Measurements from ENCODE around the gene CEBPZ. TPM values are rescaled to one million over a fixed set of nuclear protein-coding genes. Genes with fewer than 3 reads are reported as not detected.
"Not testable (repeated sequence)": the region's sequence is repeated elsewhere in the genome, so short reads cannot be mapped to it uniquely, and the experiment has no call there.

CEBPZ gene
- total RNA-seq, 2 donors from 2014 or later: 52.6 to 67.7 TPM

DNA sequence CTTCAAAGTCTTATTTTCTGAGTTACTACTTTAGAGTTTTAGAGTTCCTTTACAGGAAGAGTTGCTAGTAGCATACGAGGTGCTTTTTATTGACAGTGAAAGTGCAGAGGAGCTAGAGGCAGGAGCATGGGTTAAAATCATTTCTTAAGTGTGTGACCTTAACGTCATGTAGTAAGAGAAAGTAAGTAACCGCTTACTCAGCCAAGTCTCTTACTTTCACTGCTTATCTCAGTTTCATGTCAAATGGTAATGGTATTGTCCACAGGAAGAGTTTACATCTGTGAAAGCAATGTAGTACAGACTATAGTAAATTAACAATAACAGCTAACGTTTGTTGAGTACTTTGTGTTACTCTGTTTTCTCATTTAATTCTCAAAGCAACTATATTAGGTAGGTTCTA lies 12.6 kb upstream of the CEBPZ start:
- Mint-ChIP-seq H3K9me3 (peaks cover 0 to 2% of the 10 kb centered on the region in 2 donors), H3K27me3 (ENCODE audit: low read depth) (no peaks in the 10 kb centered on the region), H3K4me1 (ENCODE audit: low read depth) (peaks cover 48% of the 10 kb centered on the region), H3K4me3 (peak overlapping the region in 1 of 2 donors; percentile 53), H3K27ac (peak overlapping the region; percentile 69), H3K36me3 (ENCODE audit: insufficient read depth in 2 of 2) (peaks cover 5 to 38% of the 10 kb centered on the region in 2 donors)
- peak; percentile 3 to 20 for DNase-seq
- peak; percentile 98 for ATAC-seq (replicated peaks in 1 of 2)

DNA sequence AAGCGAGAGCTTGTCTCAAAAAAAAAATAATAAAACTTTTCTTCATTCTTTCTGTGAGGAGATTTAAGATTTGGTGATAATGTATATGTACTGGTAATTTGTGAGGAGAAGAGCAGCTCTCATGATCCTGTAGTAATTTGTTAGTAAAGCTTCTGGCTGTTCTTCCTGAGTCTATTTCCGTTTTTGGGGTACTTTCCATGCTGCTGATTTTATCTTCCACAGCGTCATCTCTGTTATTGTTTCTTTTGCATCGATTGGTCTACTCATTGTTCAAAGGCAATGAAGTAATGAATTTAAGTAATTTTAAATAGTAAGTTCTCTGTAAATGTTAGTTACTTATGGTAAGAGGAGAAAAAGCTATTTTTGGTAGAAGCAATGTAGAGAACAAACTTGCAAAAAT lies 12.0 kb upstream of the CEBPZ start:
- peak overlapping the region; percentile 69 for H3K27ac Mint-ChIP-seq
- H3K27me3 Mint-ChIP-seq (ENCODE audit: low read depth): no peaks in the 10 kb centered on the region
- H3K4me1 Mint-ChIP-seq (ENCODE audit: low read depth): peaks cover 48% of the 10 kb centered on the region
- H3K36me3 Mint-ChIP-seq (ENCODE audit: insufficient read depth in 2 of 2): peaks cover 5 to 41% of the 10 kb centered on the region in 2 donors
- peaks cover 0 to 2% of the 10 kb centered on the region in 2 donors for H3K9me3 Mint-ChIP-seq
- ATAC-seq (replicated peaks in 1 of 2) (peak; percentile 51 to 56), DNase-seq (no peak)
- H3K4me3 Mint-ChIP-seq: peak overlapping the region; percentile 35 to 53

DNA sequence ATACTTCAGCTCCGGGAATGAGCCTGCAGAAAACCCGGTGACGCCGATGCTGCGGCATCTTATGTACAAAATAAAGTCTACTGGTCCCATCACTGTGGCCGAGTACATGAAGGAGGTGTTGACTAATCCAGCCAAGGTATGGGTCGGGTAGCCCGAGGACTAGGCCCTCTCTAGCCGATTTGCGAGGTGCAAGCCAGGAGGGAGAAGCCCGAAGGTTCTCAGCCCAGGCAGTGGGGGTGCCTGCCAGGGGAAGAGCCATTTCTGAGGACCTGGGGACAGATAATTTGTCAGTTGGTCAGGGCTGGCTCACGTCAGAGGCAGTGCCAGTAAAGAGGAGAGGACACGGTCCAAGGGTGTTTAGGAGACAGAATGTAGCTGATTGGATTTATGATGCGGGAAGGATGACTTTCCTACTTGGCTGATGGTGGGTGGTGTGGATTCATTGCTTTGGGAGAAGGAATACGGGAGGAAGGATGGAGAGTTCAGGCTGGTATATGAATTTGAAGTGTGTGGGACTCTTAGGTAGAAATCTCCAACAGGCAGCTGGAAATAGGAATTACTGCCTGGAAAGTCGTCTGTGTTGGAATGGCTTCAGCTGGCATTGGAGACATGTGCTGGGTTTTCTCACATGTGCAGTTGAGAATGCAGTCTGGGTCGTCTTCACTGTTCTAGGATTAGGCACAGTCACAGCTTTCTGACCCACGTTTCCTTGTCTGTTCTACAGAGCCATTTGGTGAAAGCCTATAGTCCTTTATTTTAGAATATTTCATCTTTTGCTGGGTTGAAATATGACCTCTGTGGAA lies 936 bp upstream of the CEBPZ start:
- DNase-seq: peak in 1 of 2 donors; percentile 10
- H3K27ac Mint-ChIP-seq: no peak overlapping the region
- peaks cover 15% of the 10 kb centered on the region for H3K4me1 Mint-ChIP-seq (ENCODE audit: low read depth)
- H3K9me3 Mint-ChIP-seq: peaks cover 0 to 2% of the 10 kb centered on the region in 2 donors
- no peaks in the 10 kb centered on the region for H3K27me3 Mint-ChIP-seq (ENCODE audit: low read depth)
- peak; percentile 13 to 17 for ATAC-seq (replicated peaks in 1 of 2)
- H3K36me3 Mint-ChIP-seq (ENCODE audit: insufficient read depth in 2 of 2): peaks cover 8 to 31% of the 10 kb centered on the region in 2 donors
- H3K4me3 Mint-ChIP-seq: no peak overlapping the region

DNA sequence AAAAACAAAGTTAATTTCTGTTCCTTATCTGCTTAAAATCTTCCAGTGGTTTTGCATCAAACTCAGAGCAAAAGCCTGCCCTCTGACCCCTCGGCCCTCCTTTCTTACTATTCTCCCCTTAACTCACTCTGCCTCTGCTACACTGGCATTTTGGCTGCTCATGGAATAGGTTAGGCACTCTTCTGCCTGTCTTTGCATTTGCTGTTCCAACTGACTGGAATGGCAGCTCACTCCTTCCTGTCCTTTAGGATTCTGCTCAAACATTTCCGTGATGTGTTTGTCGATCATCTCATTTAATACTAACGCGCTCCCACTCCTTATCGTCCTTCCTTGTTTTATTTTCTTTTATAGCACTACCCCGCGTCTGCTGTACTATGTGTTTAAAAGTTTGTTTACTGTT lies 815 bp downstream of the CEBPZ start:
- H3K36me3 Mint-ChIP-seq (ENCODE audit: insufficient read depth in 2 of 2): peaks cover 7 to 21% of the 10 kb centered on the region in 2 donors
- no peaks in the 10 kb centered on the region for H3K27me3 Mint-ChIP-seq (ENCODE audit: low read depth)
- ATAC-seq (replicated peaks in 1 of 2): no peak
- peaks cover 15% of the 10 kb centered on the region for H3K4me1 Mint-ChIP-seq (ENCODE audit: low read depth)
- DNase-seq: no peak
- no peaks in the 10 kb centered on the region for H3K9me3 Mint-ChIP-seq
- H3K27ac Mint-ChIP-seq: no peak overlapping the region
- no peak overlapping the region for H3K4me3 Mint-ChIP-seq

DNA sequence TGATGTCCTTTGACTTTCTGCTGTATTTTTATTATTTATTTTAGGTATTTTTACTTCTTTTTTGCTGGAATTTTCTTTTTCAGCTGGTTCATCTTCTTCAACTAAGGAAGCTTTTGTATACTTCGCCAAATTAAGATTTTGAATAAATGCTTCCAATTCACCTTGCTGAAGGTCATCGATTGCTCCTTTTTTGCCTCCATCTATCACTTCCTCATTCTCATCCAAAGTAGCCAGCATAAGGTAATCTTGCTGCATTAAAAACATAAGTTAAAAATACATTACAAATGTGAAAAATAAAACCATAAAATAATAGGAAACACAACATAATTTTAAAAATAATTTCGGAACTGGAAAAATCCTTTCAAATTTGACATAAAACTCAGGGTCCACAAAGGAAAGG lies 2.6 kb downstream of the CEBPZ start:
- Mint-ChIP-seq H3K4me3 (no peak overlapping the region), H3K27ac (peak overlapping the region; percentile 66), H3K36me3 (ENCODE audit: insufficient read depth in 2 of 2) (peaks cover 5 to 18% of the 10 kb centered on the region in 2 donors), H3K9me3 (no peaks in the 10 kb centered on the region), H3K4me1 (ENCODE audit: low read depth) (peaks cover 15% of the 10 kb centered on the region), H3K27me3 (ENCODE audit: low read depth) (no peaks in the 10 kb centered on the region)
- DNase-seq (no peak), ATAC-seq (replicated peaks in 1 of 2) (no peak)

DNA sequence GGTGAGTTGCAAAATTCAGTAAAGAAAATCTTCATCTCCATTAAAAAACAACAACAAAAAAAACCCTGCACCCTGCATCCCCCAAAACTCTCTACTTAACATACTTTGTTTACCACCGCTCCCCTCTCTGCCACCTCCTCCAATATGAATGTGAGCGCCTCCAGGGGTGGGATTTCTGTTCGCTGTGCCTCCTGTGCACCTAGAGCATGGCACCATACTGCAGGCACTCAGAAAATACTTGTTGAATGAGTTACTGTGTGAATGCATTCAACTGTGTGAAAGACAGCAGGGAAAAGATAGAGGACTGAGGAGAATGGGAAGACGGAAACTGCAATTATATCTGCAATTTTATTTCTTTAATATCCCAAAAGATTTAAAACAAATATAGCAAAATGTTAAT lies 4.5 kb downstream of the CEBPZ start:
- H3K4me1 Mint-ChIP-seq (ENCODE audit: low read depth): peaks cover 31% of the 10 kb centered on the region
- peak overlapping the region; percentile 35 to 50 for H3K4me3 Mint-ChIP-seq
- no peaks in the 10 kb centered on the region for H3K9me3 Mint-ChIP-seq
- no peak overlapping the region for H3K27ac Mint-ChIP-seq
- H3K36me3 Mint-ChIP-seq (ENCODE audit: insufficient read depth in 2 of 2): peaks cover 7 to 24% of the 10 kb centered on the region in 2 donors
- DNase-seq (no peak), ATAC-seq (replicated peaks in 1 of 2) (no peak)
- H3K27me3 Mint-ChIP-seq (ENCODE audit: low read depth): no peaks in the 10 kb centered on the region

DNA sequence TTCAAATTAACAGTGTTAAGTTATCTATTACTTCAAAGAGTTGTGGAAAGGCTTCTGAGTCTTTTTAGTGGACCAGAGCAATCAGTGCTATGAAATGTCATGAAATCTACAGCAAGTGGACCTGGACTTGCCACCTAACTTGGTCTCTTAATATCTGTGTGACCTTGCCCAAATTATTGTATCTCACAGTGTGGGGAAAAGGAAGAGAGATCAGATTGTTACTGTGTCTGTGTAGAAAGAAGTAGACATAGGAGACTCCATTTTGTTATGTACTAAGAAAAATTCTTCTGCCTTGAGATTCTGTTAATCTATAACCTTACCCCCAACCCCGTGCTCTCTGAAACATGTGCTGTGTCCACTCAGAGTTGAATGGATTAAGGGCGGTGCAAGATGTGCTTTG lies 6.3 kb downstream of the CEBPZ start:
- H3K27me3 Mint-ChIP-seq (ENCODE audit: low read depth); H3K9me3 Mint-ChIP-seq; DNase-seq; ATAC-seq (replicated peaks in 1 of 2): not testable (repeated sequence)
- H3K27ac Mint-ChIP-seq: peak overlapping the region; percentile 8
- peak overlapping the region; percentile 16 to 27 for H3K4me3 Mint-ChIP-seq
- peaks cover 47% of the 10 kb centered on the region for H3K4me1 Mint-ChIP-seq (ENCODE audit: low read depth)
- peaks cover 9 to 38% of the 10 kb centered on the region in 2 donors for H3K36me3 Mint-ChIP-seq (ENCODE audit: insufficient read depth in 2 of 2)

DNA sequence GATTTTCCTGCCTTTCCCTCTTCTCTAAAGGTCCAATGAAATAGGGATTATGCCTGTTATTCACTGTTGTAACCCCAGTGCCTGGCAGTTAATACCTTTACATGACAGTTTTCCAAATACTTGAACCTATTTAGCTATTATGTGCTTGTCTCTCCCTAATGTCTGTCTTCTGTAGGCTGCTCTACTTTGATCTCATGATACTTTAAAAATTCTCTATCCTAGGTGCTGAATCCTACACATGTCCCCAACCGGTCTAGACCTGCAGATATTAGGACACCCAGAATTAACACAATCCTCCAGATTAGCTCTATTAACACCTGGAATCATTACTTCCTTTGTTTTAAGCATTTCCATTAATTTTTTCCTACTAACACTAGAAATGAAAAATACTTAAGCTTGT lies 7.3 kb downstream of the CEBPZ start:
- peaks cover 9 to 35% of the 10 kb centered on the region in 2 donors for H3K36me3 Mint-ChIP-seq (ENCODE audit: insufficient read depth in 2 of 2)
- no peak for ATAC-seq (replicated peaks in 1 of 2)
- peak overlapping the region in 1 of 2 donors; percentile 2 for H3K4me3 Mint-ChIP-seq
- no peaks in the 10 kb centered on the region for H3K27me3 Mint-ChIP-seq (ENCODE audit: low read depth)
- DNase-seq: no peak
- H3K27ac Mint-ChIP-seq: no peak overlapping the region
- no peaks in the 10 kb centered on the region for H3K9me3 Mint-ChIP-seq
- H3K4me1 Mint-ChIP-seq (ENCODE audit: low read depth): peaks cover 47% of the 10 kb centered on the region

DNA sequence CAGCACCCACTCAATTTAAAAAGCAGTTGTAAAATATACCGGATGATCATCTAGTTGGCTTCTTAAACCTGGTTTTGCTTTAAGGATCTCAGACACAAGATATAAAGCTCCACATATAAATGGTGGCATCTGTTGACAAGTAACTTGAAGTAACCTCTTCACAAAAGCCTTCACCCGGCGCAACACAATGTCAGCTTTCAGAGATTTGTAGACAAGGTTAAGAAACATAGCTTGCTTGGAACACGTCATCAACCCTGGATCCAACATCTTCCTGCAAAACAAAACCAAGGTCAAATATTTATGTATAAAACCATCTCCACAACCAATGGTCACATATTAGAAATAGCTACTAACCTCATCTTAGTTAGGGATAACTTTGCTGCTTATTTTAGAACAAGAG lies 8.3 kb downstream of the CEBPZ start:
- no peaks in the 10 kb centered on the region for H3K9me3 Mint-ChIP-seq
- ATAC-seq (replicated peaks in 1 of 2) (no peak), DNase-seq (no peak)
- peak overlapping the region in 1 of 2 donors; percentile 43 for H3K4me3 Mint-ChIP-seq
- peaks cover 47% of the 10 kb centered on the region for H3K4me1 Mint-ChIP-seq (ENCODE audit: low read depth)
- H3K36me3 Mint-ChIP-seq (ENCODE audit: insufficient read depth in 2 of 2): peaks cover 9 to 29% of the 10 kb centered on the region in 2 donors
- peak overlapping the region; percentile 75 for H3K27ac Mint-ChIP-seq
- H3K27me3 Mint-ChIP-seq (ENCODE audit: low read depth): no peaks in the 10 kb centered on the region

DNA sequence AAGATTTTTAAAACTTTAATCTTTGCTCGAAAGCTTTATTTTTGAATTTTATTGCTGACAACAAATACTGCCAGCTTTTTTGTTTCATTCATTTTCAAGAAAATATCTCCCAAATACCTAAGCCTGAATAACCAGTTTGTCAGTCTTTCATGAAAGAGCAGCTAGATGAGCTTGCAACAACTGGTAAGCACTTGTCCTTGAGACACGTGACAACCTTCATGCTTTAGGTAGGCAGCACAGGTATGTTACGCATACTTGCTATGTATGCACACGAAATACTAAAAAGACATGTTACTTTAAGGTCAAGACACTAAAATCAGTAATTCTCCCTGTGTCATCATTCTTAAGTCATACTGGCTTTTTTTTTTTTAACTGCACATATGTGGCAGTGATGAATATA lies 12.3 kb downstream of the CEBPZ start:
- DNase-seq: no peak
- H3K4me1 Mint-ChIP-seq (ENCODE audit: low read depth): peaks cover 34% of the 10 kb centered on the region
- H3K36me3 Mint-ChIP-seq (ENCODE audit: insufficient read depth in 2 of 2): peaks cover 4 to 29% of the 10 kb centered on the region in 2 donors
- no peak overlapping the region for H3K4me3 Mint-ChIP-seq
- H3K27me3 Mint-ChIP-seq (ENCODE audit: low read depth): no peaks in the 10 kb centered on the region
- no peaks in the 10 kb centered on the region for H3K9me3 Mint-ChIP-seq
- H3K27ac Mint-ChIP-seq: no peak overlapping the region
- ATAC-seq (replicated peaks in 1 of 2): no peak

DNA sequence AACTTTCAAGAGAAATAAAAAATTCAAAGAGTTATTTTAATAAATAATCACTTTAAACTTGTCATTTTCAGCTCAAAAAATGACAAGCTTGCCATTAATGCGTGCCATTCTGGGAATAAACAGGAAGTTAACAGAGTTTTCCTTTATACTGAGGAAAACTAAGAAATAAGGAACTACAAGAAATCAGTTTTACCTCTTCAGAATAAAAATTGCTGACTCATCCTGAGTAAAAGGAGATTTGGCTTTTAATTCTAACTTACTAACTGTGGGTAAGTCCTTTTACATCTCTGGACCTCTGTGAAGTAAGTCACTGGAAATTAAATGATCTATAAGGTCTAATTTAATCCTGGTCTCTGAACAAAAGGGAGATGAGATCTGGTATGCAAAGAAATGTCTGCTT lies 16.1 kb downstream of the CEBPZ start:
- DNase-seq (no peak), ATAC-seq (replicated peaks in 1 of 2) (no peak)
- Mint-ChIP-seq H3K27me3 (ENCODE audit: low read depth) (no peaks in the 10 kb centered on the region), H3K27ac (peak overlapping the region; percentile 86), H3K4me1 (ENCODE audit: low read depth) (no peaks in the 10 kb centered on the region), H3K4me3 (no peak overlapping the region), H3K9me3 (no peaks in the 10 kb centered on the region), H3K36me3 (ENCODE audit: insufficient read depth in 2 of 2) (peaks cover 8 to 35% of the 10 kb centered on the region in 2 donors)

DNA sequence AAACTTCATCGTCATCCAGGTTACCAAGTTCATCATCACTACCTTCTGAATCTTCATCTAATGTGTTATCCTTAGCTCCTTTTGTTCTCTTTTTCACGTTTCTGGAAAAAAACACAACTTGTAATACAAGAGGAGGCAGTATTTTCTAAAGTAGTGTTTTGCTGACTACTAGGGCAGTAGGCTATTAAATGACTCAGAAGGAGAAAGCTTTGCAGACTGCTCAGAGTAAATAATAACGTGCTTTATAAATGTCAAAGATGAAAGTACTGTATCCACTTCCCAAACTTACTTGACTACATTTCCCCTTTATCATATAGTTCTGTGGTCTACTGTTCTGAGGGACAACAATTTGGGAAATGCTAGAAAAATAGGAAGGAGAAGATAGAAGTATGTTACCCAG lies 19.5 kb downstream of the CEBPZ start:
- ATAC-seq (replicated peaks in 1 of 2) (no peak), DNase-seq (no peak)
- Mint-ChIP-seq H3K27ac (no peak overlapping the region), H3K27me3 (ENCODE audit: low read depth) (no peaks in the 10 kb centered on the region), H3K9me3 (peaks cover 5 to 15% of the 10 kb centered on the region in 2 donors), H3K4me1 (ENCODE audit: low read depth) (peaks cover 9% of the 10 kb centered on the region), H3K36me3 (ENCODE audit: insufficient read depth in 2 of 2) (peaks cover 34 to 68% of the 10 kb centered on the region in 2 donors), H3K4me3 (no peak overlapping the region)

DNA sequence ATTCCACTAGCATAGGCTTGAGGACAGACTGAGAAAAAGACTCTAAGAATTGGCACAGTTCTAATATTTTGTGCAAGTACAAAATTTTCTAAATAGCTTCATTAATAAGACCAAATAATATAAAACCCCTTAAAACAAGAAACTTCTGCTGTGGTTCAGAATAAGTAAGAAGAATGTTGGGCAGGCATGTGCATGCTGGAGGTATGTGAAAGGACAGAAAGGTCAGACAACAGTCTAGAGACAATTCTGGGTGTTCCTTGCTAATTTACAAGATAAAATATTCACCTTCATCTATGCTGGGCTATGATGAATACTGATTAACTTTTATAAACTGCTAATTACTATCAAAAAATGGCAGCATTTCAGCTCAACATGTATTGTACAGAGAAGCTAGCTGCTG lies 20.2 kb downstream of the CEBPZ start:
- H3K4me1 Mint-ChIP-seq (ENCODE audit: low read depth): peaks cover 9% of the 10 kb centered on the region
- DNase-seq: no peak
- no peaks in the 10 kb centered on the region for H3K27me3 Mint-ChIP-seq (ENCODE audit: low read depth)
- H3K9me3 Mint-ChIP-seq: peaks cover 5 to 18% of the 10 kb centered on the region in 2 donors
- no peak overlapping the region for H3K27ac Mint-ChIP-seq
- H3K4me3 Mint-ChIP-seq: no peak overlapping the region
- no peak for ATAC-seq (replicated peaks in 1 of 2)
- peaks cover 38 to 69% of the 10 kb centered on the region in 2 donors for H3K36me3 Mint-ChIP-seq (ENCODE audit: insufficient read depth in 2 of 2)

Data from activated T-cell treated with anti-CD3 and anti-CD28 coated beads, Interleukin-2, amount 50 U/mL, for 72 hours (primary cell).